Activated T-helper 2 cell treated with anti-CD3 and anti-CD28 coated beads, Interferon-gamma antibody, Interleukin-2, Interleukin-4, amounts not matched to agents 10 μg/mL and 5 μg/mL and 100 μg/mL, durations not matched to agents 14 hours and 24 hours and 36 hours (primary cell): Measurements from ENCODE around the gene B3GNT5. TPM values are rescaled to one million over a fixed set of nuclear protein-coding genes. Genes with fewer than 3 reads are reported as not detected.

Source experiments
- DNase-seq: peaks from one replicate; pipeline ENCODE4 v3.0.0; 2021; ENCODE audit warnings: low spot score
- H3K27ac Mint-ChIP-seq: one replicate; pipeline ENCODE4 v1.8.0; 2021; ENCODE audit warnings: mixed read lengths
- H3K27me3 Mint-ChIP-seq: one replicate; pipeline ENCODE4 v1.8.0; 2021; ENCODE audit warnings: low read depth, mixed read lengths
- H3K36me3 Mint-ChIP-seq: one replicate; pipeline ENCODE4 v1.8.0; 2021; ENCODE audit warnings: low read depth, mixed read lengths
- H3K4me1 Mint-ChIP-seq: one replicate; pipeline ENCODE4 v1.8.0; 2021; ENCODE audit warnings: low read depth, mixed read lengths
- H3K4me3 Mint-ChIP-seq: one replicate; pipeline ENCODE4 v1.8.0; 2021; ENCODE audit warnings: low read depth, mild to moderate bottlenecking, moderate library complexity, mixed read lengths
- H3K9me3 Mint-ChIP-seq: one replicate; pipeline ENCODE4 v1.8.0; 2021; ENCODE audit warnings: mixed read lengths
- intact Hi-C: fragments of 100-400 bp; cut with micrococcal nuclease; formaldehyde crosslinking; loops from one replicate; pipeline ENCODE4 v1.15.1; 2023
- total RNA-seq: library from RNA; stranded (reverse); gene quantifications from 2 replicates; pipeline ENCODE4 v1.2.3, GENCODE V29; 2022

Gene B3GNT5
- total RNA-seq, 1 donor from 2014 or later = 41.0 TPM

- Mint-ChIP-seq H3K4me3 (no peak overlapping the region), H3K9me3 (peaks cover 35% of the 10 kb centered on the region), H3K27ac (no peak overlapping the region), H3K4me1 (peaks cover 3% of the 10 kb centered on the region), H3K27me3 (no peaks in the 10 kb centered on the region), H3K36me3 (peaks cover 15% of the 10 kb centered on the region)
- DNase-seq = no peak
- intact Hi-C loops = no loop called here
These were observed 10.6 kb upstream of the B3GNT5 start for GRCh38 chr3:183242431-183242830.

GRCh38 chr3:183244219-183244618, 8.8 kb upstream of the B3GNT5 start:
- no peaks in the 10 kb centered on the region for H3K27me3 Mint-ChIP-seq
- intact Hi-C loops = no loop called here
- no peak overlapping the region for H3K4me3 Mint-ChIP-seq
- H3K36me3 Mint-ChIP-seq = peaks cover 15% of the 10 kb centered on the region
- H3K4me1 Mint-ChIP-seq = peaks cover 3% of the 10 kb centered on the region
- H3K27ac Mint-ChIP-seq = no peak overlapping the region
- H3K9me3 Mint-ChIP-seq = peaks cover 35% of the 10 kb centered on the region
- no peak for DNase-seq

GRCh38 chr3:183244981-183245476, 8.0 kb upstream of the B3GNT5 start:
- H3K27me3 Mint-ChIP-seq = no peaks in the 10 kb centered on the region
- H3K4me3 Mint-ChIP-seq = no peak overlapping the region
- no peak overlapping the region for H3K27ac Mint-ChIP-seq
- intact Hi-C loops = no loop called here
- H3K9me3 Mint-ChIP-seq = peaks cover 31% of the 10 kb centered on the region
- H3K36me3 Mint-ChIP-seq = peaks cover 15% of the 10 kb centered on the region
- H3K4me1 Mint-ChIP-seq = peaks cover 3% of the 10 kb centered on the region
- DNase-seq = no peak

- no peak overlapping the region for H3K27ac Mint-ChIP-seq
- peaks cover 8% of the 10 kb centered on the region for H3K36me3 Mint-ChIP-seq
- H3K9me3 Mint-ChIP-seq = peaks cover 15% of the 10 kb centered on the region
- peaks cover 3% of the 10 kb centered on the region for H3K4me1 Mint-ChIP-seq
- no peak overlapping the region for H3K4me3 Mint-ChIP-seq
- intact Hi-C loops = no loop called here
- DNase-seq = no peak
- H3K27me3 Mint-ChIP-seq = no peaks in the 10 kb centered on the region
These were observed 6.0 kb upstream of the B3GNT5 start for GRCh38 chr3:183247011-183247589.

GRCh38 chr3:183249006-183249718, 3.9 kb upstream of the B3GNT5 start:
- intact Hi-C loops = no loop called here
- H3K27ac Mint-ChIP-seq = no peak overlapping the region
- H3K4me1 Mint-ChIP-seq = peaks cover 7% of the 10 kb centered on the region
- DNase-seq = no peak
- H3K36me3 Mint-ChIP-seq = no peaks in the 10 kb centered on the region
- no peaks in the 10 kb centered on the region for H3K9me3 Mint-ChIP-seq
- no peaks in the 10 kb centered on the region for H3K27me3 Mint-ChIP-seq
- no peak overlapping the region for H3K4me3 Mint-ChIP-seq

GRCh38 chr3:183252118-183252782, 803 bp upstream of the B3GNT5 start:
- intact Hi-C loops = loop anchor here (2.0 to 5.0 kb wide), 2 partner anchors 27 to 65 kb away; no protein-coding TSS in a partner anchor
- Mint-ChIP-seq H3K4me1 (peaks cover 19% of the 10 kb centered on the region), H3K9me3 (no peaks in the 10 kb centered on the region), H3K27me3 (no peaks in the 10 kb centered on the region), H3K4me3 (peak overlapping the region; percentile 63), H3K36me3 (peaks cover 19% of the 10 kb centered on the region), H3K27ac (peak overlapping the region; percentile 44)
- no peak for DNase-seq

GRCh38 chr3:183253528-183254486, 754 bp downstream of the B3GNT5 start:
- Mint-ChIP-seq H3K36me3 (peaks cover 29% of the 10 kb centered on the region), H3K27me3 (no peaks in the 10 kb centered on the region), H3K27ac (peak overlapping the region; percentile 76), H3K4me3 (peak overlapping the region; percentile 85), H3K9me3 (no peaks in the 10 kb centered on the region), H3K4me1 (peaks cover 23% of the 10 kb centered on the region)
- DNase-seq = no peak
- intact Hi-C loops = loop anchor here (1.0 to 5.0 kb wide), 4 partner anchors 12 to 128 kb away; no protein-coding TSS in a partner anchor

GRCh38 chr3:183254487-183255347, 1.7 kb downstream of the B3GNT5 start:
- no peak for DNase-seq

GRCh38 chr3:183255348-183255730, 2.3 kb downstream of the B3GNT5 start:
- Mint-ChIP-seq H3K27ac (peak overlapping the region; percentile 59), H3K4me3 (peak overlapping the region; percentile 80), H3K9me3 (no peaks in the 10 kb centered on the region), H3K27me3 (no peaks in the 10 kb centered on the region), H3K4me1 (peaks cover 30% of the 10 kb centered on the region), H3K36me3 (peaks cover 40% of the 10 kb centered on the region)
- no peak for DNase-seq
- intact Hi-C loops = loop anchor here (1.0 kb wide), 1 partner anchor 31 kb away; no protein-coding TSS in a partner anchor

More at GRCh38 chr3:183254487-183255347, 1.7 kb downstream of the B3GNT5 start:
- intact Hi-C loops = loop anchor here (1.0 to 5.0 kb wide), 3 partner anchors 32 to 128 kb away; no protein-coding TSS in a partner anchor
- no peaks in the 10 kb centered on the region for H3K9me3 Mint-ChIP-seq
- no peaks in the 10 kb centered on the region for H3K27me3 Mint-ChIP-seq
- peaks cover 36% of the 10 kb centered on the region for H3K36me3 Mint-ChIP-seq
- peak overlapping the region; percentile 59 for H3K27ac Mint-ChIP-seq
- peak overlapping the region; percentile 80 for H3K4me3 Mint-ChIP-seq
- H3K4me1 Mint-ChIP-seq = peaks cover 28% of the 10 kb centered on the region

GRCh38 chr3:183259087-183259486, 6.0 kb downstream of the B3GNT5 start:
- H3K36me3 Mint-ChIP-seq = peaks cover 47% of the 10 kb centered on the region
- intact Hi-C loops = no loop called here

GRCh38 chr3:183259621-183260020, 6.6 kb downstream of the B3GNT5 start:
- Mint-ChIP-seq H3K9me3 (no peaks in the 10 kb centered on the region), H3K36me3 (peaks cover 46% of the 10 kb centered on the region), H3K4me3 (no peak overlapping the region), H3K27me3 (no peaks in the 10 kb centered on the region), H3K4me1 (peaks cover 26% of the 10 kb centered on the region), H3K27ac (no peak overlapping the region)
- DNase-seq = no peak
- intact Hi-C loops = no loop called here

More at GRCh38 chr3:183259087-183259486, 6.0 kb downstream of the B3GNT5 start:
- Mint-ChIP-seq H3K27ac (no peak overlapping the region), H3K9me3 (no peaks in the 10 kb centered on the region), H3K27me3 (no peaks in the 10 kb centered on the region), H3K4me1 (peaks cover 26% of the 10 kb centered on the region), H3K4me3 (no peak overlapping the region)
- DNase-seq = no peak
